Putamen (tissue), 1 donor: ENCODE results near the gene SLC7A9.

Source experiments
- DNase-seq: peaks from one replicate; pipeline ENCODE4 v3.0.0-alpha.2; 2016; ENCODE audit warnings: low spot score

The SLC7A9 gene

GRCh38 chr19:32869369-32869965, at the start of gene SLC7A9:
TSS of gene SLC7A9 (minus strand) at chr19:32869767. CDS start at chr19:32868534, 1,233 bp downstream.
- DNase-seq, result no peak

GRCh38 chr19:32919365-32919764, 49.8 kb upstream of the SLC7A9 start:
- DNase-seq, result no peak

GRCh38 chr19:32917616-32917996, 48.0 kb upstream of the SLC7A9 start:
- no peak for DNase-seq

- no peak for DNase-seq
Measured at GRCh38 chr19:32916969-32917615, 47.5 kb upstream of the SLC7A9 start.

- no peak for DNase-seq
Measured at GRCh38 chr19:32914879-32915660, 45.5 kb upstream of the SLC7A9 start.

- DNase-seq, result no peak
Measured at GRCh38 chr19:32911467-32911866, 41.9 kb upstream of the SLC7A9 start.

GRCh38 chr19:32910874-32911273, 41.3 kb upstream of the SLC7A9 start:
- DNase-seq, result no peak

DNA sequence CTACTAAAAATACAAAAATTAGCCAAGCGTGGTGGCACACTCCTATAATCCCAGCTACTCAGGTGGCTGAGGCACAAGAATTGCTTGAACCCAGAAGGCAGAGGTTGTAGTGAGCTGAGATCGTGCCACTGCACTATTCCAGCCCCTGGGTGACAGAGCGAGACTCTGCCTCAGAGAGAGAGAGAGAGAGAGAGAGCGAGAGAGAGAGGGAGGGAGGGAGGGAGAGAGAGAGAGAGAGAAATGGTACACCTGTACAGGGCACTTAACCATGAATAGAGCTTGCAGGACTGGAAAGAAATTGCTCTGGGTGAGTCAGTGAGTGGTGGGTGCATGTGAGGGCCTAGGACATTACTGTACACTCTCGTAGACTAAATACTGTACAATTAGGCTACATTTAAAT, 40.5 kb upstream of the SLC7A9 start:
- no peak for DNase-seq

- no peak for DNase-seq
Measured at GRCh38 chr19:32909257-32909656, 39.7 kb upstream of the SLC7A9 start.

DNA sequence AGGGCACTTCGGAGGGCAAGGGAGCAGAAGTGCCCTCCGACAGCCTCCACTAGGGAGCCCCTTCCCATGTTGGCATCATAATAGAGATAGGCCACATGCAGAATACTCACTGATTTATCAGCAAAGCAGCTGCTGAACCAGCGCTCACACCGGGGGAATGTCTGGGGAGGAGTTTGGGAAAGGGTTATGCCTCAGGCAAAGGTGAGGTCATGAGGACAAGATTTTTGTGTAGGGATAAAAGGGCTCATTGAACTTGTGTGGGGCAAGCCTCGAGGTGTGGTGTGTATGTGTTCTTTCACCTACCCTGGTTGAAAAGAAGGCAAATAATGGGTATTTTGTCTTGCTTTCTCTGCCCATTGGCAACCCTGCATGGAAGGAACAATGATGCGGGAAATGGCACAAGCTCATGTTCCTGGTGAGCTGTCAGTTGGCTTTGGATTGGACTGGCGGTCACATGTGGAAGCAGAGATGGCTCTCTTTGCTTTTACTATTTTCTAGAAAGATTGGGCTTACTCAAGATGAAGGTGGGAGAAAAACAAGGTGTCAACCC, 39.1 kb upstream of the SLC7A9 start:
- no peak for DNase-seq

- no peak for DNase-seq
Measured at GRCh38 chr19:32902448-32902847, 32.9 kb upstream of the SLC7A9 start.

GRCh38 chr19:32901504-32902161, 32.1 kb upstream of the SLC7A9 start:
- DNase-seq, result no peak

DNA sequence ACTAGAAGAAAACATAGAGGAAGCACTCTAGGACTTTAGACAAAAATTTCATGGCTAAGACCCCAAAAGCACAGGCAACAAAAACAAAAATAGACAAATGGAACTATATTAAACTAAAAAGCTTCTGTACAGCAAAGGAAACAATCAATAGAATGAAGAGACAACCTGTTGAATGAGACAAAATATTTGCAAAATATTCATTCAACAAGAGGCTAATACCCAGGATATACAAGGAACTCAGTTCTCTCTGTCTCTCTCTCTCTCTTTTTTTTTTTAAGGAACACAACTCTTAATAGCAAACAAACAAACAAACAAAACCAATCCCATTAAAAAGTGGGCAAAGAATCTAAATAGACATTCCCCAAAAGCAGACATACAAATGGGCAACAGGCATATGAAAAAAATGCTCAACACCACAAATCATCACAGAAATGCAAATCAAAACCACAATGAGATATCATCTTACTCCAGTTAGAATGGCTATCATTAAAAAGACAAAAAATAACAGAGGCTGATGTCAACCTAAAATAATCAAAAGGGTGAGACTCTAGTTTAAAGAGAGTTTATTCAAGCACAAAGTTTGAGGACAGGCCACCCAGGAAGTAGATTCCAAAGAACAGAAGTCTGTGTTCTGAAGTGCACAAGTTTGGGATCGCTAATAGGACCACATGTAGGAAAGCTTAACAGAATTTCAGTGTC, 27.1 kb upstream of the SLC7A9 start:
- no peak for DNase-seq

DNA sequence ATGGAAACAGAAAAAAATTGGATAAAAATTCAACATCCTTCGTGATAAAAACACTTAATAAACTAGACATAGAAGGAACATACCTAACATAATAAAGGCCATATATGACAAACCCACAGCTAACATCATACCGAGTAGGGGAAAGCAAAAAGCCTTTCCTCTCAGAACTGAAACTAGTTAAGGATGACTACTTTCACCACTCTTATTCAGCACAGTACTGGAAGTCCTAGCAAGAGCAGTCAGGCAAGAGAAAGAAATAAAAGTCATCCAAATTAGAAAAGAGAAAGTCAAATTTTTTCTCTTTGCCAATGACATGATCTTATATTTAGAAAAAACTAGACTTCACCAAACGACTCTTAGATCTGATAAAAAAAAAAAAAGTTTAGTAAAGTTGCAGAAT, 25.8 kb upstream of the SLC7A9 start:
- no peak for DNase-seq

GRCh38 chr19:32891609-32892008, 22.0 kb upstream of the SLC7A9 start:
- no peak for DNase-seq

DNA sequence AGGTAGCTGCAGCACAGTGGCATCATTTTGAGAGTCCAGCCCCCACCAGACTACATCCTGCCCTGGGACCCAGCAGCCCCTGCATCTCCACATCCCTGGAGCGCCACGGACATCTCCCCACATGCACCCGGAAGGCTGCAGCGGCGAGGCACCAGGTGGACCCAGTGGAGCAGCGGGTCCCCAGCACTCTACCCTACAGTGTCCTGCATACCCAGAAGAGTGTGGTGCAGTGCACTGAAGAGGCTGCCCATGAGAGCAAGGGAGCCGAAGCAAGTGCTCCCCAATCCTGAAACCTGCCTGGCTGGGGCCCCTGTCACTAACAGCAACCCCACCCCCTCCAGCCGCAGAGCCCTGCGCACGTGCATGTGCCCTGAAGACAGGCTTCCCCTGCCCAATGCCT, 21.3 kb upstream of the SLC7A9 start:
- DNase-seq, result no peak

DNA sequence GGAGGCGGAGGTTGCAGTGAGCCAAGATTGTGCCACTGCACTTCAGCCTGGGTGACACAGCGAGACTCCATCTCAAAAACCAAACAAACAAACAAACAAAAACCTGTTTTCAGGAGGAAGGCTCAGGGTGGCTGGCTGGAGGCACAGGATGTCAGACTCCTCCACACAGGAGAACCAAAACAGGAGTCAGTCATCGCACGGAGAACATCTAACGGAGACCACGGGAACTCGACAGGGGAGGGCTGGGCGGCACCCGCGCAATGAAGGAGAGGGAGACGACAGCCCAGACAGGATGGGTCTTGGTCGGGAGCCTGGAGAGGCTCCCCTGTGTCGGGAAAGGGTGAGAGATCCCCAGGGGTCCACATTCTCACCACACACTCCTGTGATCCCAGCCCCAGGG, 20.8 kb upstream of the SLC7A9 start:
- no peak for DNase-seq

- no peak for DNase-seq
Measured at GRCh38 chr19:32889137-32889934, 19.8 kb upstream of the SLC7A9 start.

- DNase-seq, result no peak
Measured at GRCh38 chr19:32887572-32888215, 18.1 kb upstream of the SLC7A9 start.

GRCh38 chr19:32886241-32886640, 16.7 kb upstream of the SLC7A9 start:
- DNase-seq, result no peak
